Measurements from ENCODE around the gene IFT57. TPM values are rescaled to one million over a fixed set of nuclear protein-coding genes. Genes with fewer than 3 reads are reported as not detected.

Gene IFT57
- total and polyA plus RNA-seq, 7 donors: 34.4 to 55.0 (median 42.5) TPM

GRCh38 chr3:108208831-108209230 is 13.4 kb downstream of the IFT57 start:
- TF ChIP-seq POLR2AphosphoS5 (IDR thresholded peaks at IDR 0.05) (no peak), CTCF (IDR thresholded peaks at IDR 0.05) (no peak), POLR2A (IDR thresholded peaks at IDR 0.05) (no peak), EP300 (IDR thresholded peaks at IDR 0.05) (no peak)
- intact Hi-C loops (cut with DNase I): no loop called here
- H3K4me1 ChIP-seq: no peaks in the 10 kb centered on the region
- no peaks in the 10 kb centered on the region for H3K27me3 ChIP-seq
- DNase-seq: no peak
- H3K27ac ChIP-seq: no peak overlapping the region
- H3K36me3 ChIP-seq: peaks cover 0 to 69% (median 8%) of the 10 kb centered on the region in 4 donors
- no peak overlapping the region for H3K4me3 ChIP-seq
- no peaks in the 10 kb centered on the region for H3K9me3 ChIP-seq
- WGBS, 2 donors: 93 to 96% methylated on average over 1 of the region's 1 CpG

GRCh38 chr3:108202834-108203233 is 19.4 kb downstream of the IFT57 start:
- H3K27me3 ChIP-seq: no peaks in the 10 kb centered on the region
- intact Hi-C loops (cut with DNase I): no loop called here
- H3K27ac ChIP-seq: no peak overlapping the region
- WGBS, 2 donors: 86 to 88% methylated on average over 2 of the region's 2 CpGs
- DNase-seq: no peak
- TF ChIP-seq POLR2A (IDR thresholded peaks at IDR 0.05) (no peak), EP300 (IDR thresholded peaks at IDR 0.05) (no peak), POLR2AphosphoS5 (IDR thresholded peaks at IDR 0.05) (no peak), CTCF (IDR thresholded peaks at IDR 0.05) (no peak)
- no peaks in the 10 kb centered on the region for H3K9me3 ChIP-seq
- H3K36me3 ChIP-seq: peaks cover 0 to 29% (median 0%) of the 10 kb centered on the region in 4 donors
- H3K4me3 ChIP-seq: no peak overlapping the region
- H3K4me1 ChIP-seq: no peaks in the 10 kb centered on the region

- no peak overlapping the region for H3K4me3 ChIP-seq
- TF ChIP-seq CTCF (IDR thresholded peaks at IDR 0.05) (no peak), POLR2AphosphoS5 (IDR thresholded peaks at IDR 0.05) (no peak), EP300 (IDR thresholded peaks at IDR 0.05) (no peak), POLR2A (IDR thresholded peaks at IDR 0.05) (no peak)
- H3K36me3 ChIP-seq: peaks cover 0 to 29% (median 0%) of the 10 kb centered on the region in 4 donors
- no peak for DNase-seq
- 91% methylated on average over 4 of the region's 4 CpGs for WGBS, 2 donors
- H3K9me3 ChIP-seq: no peaks in the 10 kb centered on the region
- H3K4me1 ChIP-seq: no peaks in the 10 kb centered on the region
- intact Hi-C loops (cut with DNase I): no loop called here
- H3K27me3 ChIP-seq: no peaks in the 10 kb centered on the region
- no peak overlapping the region for H3K27ac ChIP-seq
These were observed 20.1 kb downstream of the IFT57 start for GRCh38 chr3:108202080-108202479.

GRCh38 chr3:108201258-108201657 is 21.0 kb downstream of the IFT57 start:
- Histone ChIP-seq H3K27ac (no peak overlapping the region), H3K4me3 (no peak overlapping the region), H3K9me3 (no peaks in the 10 kb centered on the region), H3K27me3 (no peaks in the 10 kb centered on the region), H3K36me3 (peaks cover 0 to 26% (median 0%) of the 10 kb centered on the region in 4 donors), H3K4me1 (no peaks in the 10 kb centered on the region)
- TF ChIP-seq CTCF (IDR thresholded peaks at IDR 0.05) (no peak), EP300 (IDR thresholded peaks at IDR 0.05) (no peak), POLR2AphosphoS5 (IDR thresholded peaks at IDR 0.05) (no peak), POLR2A (IDR thresholded peaks at IDR 0.05) (no peak)
- no peak for DNase-seq
- intact Hi-C loops (cut with DNase I): no loop called here

- H3K4me3 ChIP-seq: no peak overlapping the region
- H3K4me1 ChIP-seq: no peaks in the 10 kb centered on the region
- intact Hi-C loops (cut with DNase I): no loop called here
- DNase-seq: no peak
- WGBS, 2 donors: 87 to 93% methylated on average over 1 of the region's 1 CpG
- H3K27ac ChIP-seq: no peak overlapping the region
- peaks cover 0 to 24% (median 0%) of the 10 kb centered on the region in 4 donors for H3K36me3 ChIP-seq
- H3K9me3 ChIP-seq: no peaks in the 10 kb centered on the region
- H3K27me3 ChIP-seq: no peaks in the 10 kb centered on the region
- TF ChIP-seq EP300 (IDR thresholded peaks at IDR 0.05) (no peak), POLR2A (IDR thresholded peaks at IDR 0.05) (no peak), CTCF (IDR thresholded peaks at IDR 0.05) (no peak), POLR2AphosphoS5 (IDR thresholded peaks at IDR 0.05) (no peak)
These were observed 21.6 kb downstream of the IFT57 start for GRCh38 chr3:108200578-108200977.
